Measurements from ENCODE around the gene FARS2.

DNA sequence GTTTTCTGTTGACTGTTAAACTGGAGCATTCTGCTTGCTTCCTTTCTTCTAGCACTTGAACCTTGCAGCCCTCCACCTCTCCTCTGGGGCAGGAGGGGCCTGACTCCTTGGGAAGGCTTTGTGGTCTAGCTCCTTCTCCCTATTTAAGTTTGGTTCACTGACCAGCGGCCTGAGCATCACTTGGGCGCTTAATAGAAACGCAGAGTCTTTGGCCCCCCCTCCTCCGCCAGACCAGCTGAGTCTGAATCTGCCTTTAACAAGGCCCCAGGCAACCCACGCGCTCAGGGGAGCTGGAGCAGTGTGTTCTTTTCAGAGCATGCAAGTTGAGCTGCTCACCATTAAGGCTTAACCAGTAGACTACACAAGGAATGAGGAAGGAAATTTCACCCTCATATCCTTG, 519.7 kb downstream of the FARS2 start:
- TF ChIP-seq POLR2A (IDR thresholded peaks at IDR 0.05) = no peak
- TF ChIP-seq, protein P1, sequence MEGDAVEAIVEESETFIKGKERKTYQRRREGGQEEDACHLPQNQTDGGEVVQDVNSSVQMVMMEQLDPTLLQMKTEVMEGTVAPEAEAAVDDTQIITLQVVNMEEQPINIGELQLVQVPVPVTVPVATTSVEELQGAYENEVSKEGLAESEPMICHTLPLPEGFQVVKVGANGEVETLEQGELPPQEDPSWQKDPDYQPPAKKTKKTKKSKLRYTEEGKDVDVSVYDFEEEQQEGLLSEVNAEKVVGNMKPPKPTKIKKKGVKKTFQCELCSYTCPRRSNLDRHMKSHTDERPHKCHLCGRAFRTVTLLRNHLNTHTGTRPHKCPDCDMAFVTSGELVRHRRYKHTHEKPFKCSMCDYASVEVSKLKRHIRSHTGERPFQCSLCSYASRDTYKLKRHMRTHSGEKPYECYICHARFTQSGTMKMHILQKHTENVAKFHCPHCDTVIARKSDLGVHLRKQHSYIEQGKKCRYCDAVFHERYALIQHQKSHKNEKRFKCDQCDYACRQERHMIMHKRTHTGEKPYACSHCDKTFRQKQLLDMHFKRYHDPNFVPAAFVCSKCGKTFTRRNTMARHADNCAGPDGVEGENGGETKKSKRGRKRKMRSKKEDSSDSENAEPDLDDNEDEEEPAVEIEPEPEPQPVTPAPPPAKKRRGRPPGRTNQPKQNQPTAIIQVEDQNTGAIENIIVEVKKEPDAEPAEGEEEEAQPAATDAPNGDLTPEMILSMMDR (IDR thresholded peaks at IDR 0.05) = no peak

Data from esophagus squamous epithelium (tissue), 4 donors.